Large intestine (tissue), 3 donors: ENCODE data around the gene PDE4D. TPM values are rescaled to one million over a fixed set of nuclear protein-coding genes. Genes with fewer than 3 reads are reported as not detected.

Source experiments
- DNase-seq, 2 donors: peaks; one replicate each; pipeline versions ENCODE4 v3.0.0 to v3.0.0-alpha.2; 2013
- H3K27ac ChIP-seq: one replicate; pipeline ENCODE4 v1.5.1; 2013; ENCODE audit warnings: low read length
- H3K27me3 ChIP-seq: 2 replicates; pipeline ENCODE4 v1.6.1; 2013; ENCODE audit warnings: low read length; ENCODE audit not compliant: control insufficient read depth, insufficient read depth
- H3K36me3 ChIP-seq: 2 replicates; pipeline ENCODE4 v1.6.1; 2013; ENCODE audit warnings: low read length; ENCODE audit not compliant: control insufficient read depth, insufficient read depth
- H3K4me1 ChIP-seq: one replicate; pipeline ENCODE4 v1.6.1; 2013; ENCODE audit warnings: low read length; ENCODE audit not compliant: control insufficient read depth, insufficient read depth
- H3K4me3 ChIP-seq: one replicate; pipeline ENCODE4 v1.5.1; 2013; ENCODE audit warnings: low read length
- H3K9me3 ChIP-seq: one replicate; pipeline ENCODE4 v1.6.1; 2013; ENCODE audit warnings: mild to moderate bottlenecking, low read depth, low read length, moderate library complexity; ENCODE audit not compliant: control insufficient read depth
- WGBS: methylation state at CpG from one replicate; pipeline ENCODE4 v1.1.5; 2013; ENCODE audit warnings: low lambda C conversion rate; ENCODE audit not compliant: insufficient coverage; 5-methylcytosine and 5-hydroxymethylcytosine counted together
- polyA plus RNA-seq: library from polyadenylated mRNA; unstranded; fragments of 120-200 nt; gene quantifications from one replicate; pipeline ENCODE4 v1.2.1, GENCODE V29; 2013

The PDE4D gene
- polyA plus RNA-seq, 1 donor = 13.5 TPM

DNA sequence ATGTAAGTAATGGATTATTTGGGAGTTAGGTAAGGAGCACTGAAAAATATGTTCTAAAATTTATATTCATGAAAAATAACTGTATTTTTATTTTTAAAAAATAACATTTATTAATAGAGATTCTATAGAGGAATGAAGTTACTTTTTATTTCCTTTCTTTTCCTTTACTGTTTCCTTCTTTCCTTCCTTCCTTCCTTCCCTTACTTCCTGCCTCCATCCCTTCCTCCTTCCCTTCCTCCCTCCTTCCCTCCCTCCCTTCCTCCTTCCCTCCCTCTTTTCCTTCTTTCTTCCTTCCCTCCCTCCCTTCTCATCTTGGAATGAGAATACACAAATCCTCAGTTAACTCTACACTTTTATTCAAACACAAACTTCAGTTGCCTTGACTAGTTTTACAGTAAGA lies 750.6 kb downstream of the PDE4D start:
- DNase-seq = no peak
- Histone ChIP-seq H3K36me3 (no peaks in the 10 kb centered on the region), H3K27ac (no peak overlapping the region), H3K9me3 (no peaks in the 10 kb centered on the region), H3K4me1 (peaks cover 3% of the 10 kb centered on the region), H3K27me3 (no peaks in the 10 kb centered on the region), H3K4me3 (no peak overlapping the region)

DNA sequence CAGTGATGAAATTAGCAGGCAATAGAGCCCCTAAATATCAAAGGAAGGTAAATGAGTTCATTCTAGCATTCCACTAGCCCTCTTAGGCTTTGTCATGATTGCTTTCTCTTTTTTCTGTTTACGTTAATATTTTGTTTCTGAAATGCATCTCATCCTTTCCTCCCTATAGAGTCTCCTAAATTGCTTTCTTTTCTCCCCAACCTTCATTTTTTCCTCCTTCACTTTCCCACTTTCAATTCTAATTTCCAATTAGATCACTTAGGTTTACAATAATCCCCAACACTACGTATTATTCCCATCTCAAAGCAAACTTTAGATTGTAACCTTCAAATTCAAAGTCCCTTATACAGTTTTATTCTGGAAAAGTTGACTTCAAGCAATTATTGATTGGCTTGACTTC lies 751.4 kb downstream of the PDE4D start:
- Histone ChIP-seq H3K36me3 (no peaks in the 10 kb centered on the region), H3K27me3 (no peaks in the 10 kb centered on the region), H3K4me1 (peaks cover 3% of the 10 kb centered on the region), H3K9me3 (no peaks in the 10 kb centered on the region), H3K27ac (no peak overlapping the region), H3K4me3 (no peak overlapping the region)
- 100% methylated on average over 2 of the region's 2 CpGs for WGBS
- DNase-seq = no peak

DNA sequence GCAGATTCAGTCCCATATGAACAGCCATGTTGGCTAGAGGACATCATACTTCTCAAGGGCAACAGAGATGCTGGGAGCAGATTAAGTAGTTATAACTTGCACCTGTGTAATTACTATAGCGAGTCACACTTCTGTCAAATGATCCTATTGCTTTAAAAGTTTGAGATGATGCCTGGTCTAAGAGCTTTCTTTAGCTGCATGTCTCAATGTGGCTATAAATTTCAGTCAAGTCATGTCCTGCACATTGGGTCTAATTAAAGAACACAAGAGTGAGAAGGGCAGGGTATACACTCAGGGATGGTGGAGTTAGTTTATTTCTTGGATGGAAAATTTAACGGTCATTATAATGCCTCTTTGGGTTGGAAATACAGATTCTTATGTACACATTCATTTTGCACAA lies 753.4 kb downstream of the PDE4D start:
- Histone ChIP-seq H3K4me3 (no peak overlapping the region), H3K36me3 (no peaks in the 10 kb centered on the region), H3K27me3 (no peaks in the 10 kb centered on the region), H3K9me3 (no peaks in the 10 kb centered on the region), H3K4me1 (peaks cover 3% of the 10 kb centered on the region), H3K27ac (no peak overlapping the region)
- DNase-seq = no peak
- 83% methylated on average over 1 of the region's 2 CpGs for WGBS

DNA sequence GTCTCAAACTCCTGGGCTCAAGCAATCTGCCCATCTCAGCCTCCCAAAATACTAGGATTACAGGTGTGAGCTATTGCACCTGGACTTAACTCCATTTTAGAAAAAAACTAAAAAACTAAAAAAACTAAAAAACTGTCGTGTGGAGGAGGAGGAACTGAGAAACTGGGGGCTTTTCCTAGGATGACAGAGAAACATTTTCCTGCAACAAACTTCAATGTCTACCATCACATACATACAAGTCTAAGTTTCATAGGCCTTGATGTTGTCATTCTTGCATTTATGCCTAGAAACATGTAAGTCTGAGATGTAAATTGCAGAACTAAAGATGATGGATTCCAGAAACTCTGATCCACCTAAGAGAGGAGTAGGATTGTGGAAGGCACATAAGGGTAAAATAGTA lies 753.8 kb downstream of the PDE4D start:
- DNase-seq = no peak
- H3K4me1 ChIP-seq = peaks cover 3% of the 10 kb centered on the region
- H3K27ac ChIP-seq = no peak overlapping the region
- no peaks in the 10 kb centered on the region for H3K9me3 ChIP-seq
- 100% methylated on average over 1 of the region's 1 CpG for WGBS
- H3K27me3 ChIP-seq = no peaks in the 10 kb centered on the region
- H3K36me3 ChIP-seq = no peaks in the 10 kb centered on the region
- no peak overlapping the region for H3K4me3 ChIP-seq

DNA sequence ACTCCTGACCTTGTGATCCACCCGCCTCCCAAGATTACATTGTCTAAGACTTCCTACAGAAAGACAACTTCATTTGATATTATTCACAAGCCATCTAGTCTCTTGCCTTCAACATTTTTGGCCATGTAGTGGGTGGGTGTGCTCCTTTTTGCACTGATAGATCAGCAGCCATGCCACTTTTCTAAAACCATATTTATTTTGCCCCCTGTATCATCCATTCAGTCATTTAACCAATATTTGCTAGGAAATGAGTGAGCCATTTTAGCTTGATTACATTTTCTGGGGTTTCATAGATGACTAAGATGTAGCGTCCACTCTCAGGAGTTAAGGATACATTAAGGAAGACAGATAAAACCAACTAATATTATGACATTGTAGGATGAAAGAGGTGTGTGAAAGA lies 755.0 kb downstream of the PDE4D start:
- 100% methylated on average over 1 of the region's 2 CpGs for whole genome bisulfite sequencing
- no peaks in the 10 kb centered on the region for H3K9me3 ChIP-seq
- no peaks in the 10 kb centered on the region for H3K4me1 ChIP-seq
- H3K27me3 ChIP-seq = no peaks in the 10 kb centered on the region
- H3K36me3 ChIP-seq = no peaks in the 10 kb centered on the region
- no peak overlapping the region for H3K27ac ChIP-seq
- no peak overlapping the region for H3K4me3 ChIP-seq
- DNase-seq = no peak

DNA sequence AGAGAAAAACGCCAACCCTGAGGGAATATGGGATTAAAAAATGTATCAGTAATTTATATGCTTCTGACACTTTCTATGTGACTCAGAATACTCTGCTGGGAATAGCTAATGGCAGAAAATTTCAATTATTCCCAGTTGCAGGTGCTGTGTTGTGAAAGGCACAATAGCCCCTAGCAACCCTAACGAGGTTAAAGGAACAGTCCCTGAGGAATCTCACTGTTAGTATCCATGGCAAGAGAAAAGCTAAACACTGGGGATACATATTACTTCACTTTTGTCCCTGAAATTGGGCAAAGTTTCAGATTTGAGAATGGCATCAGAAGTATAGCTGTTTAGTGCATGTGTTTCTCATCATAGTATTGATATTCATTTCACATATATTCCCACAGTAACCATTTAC lies 755.7 kb downstream of the PDE4D start:
- DNase-seq = no peak
- Histone ChIP-seq H3K4me3 (no peak overlapping the region), H3K27ac (no peak overlapping the region), H3K4me1 (no peaks in the 10 kb centered on the region), H3K9me3 (no peaks in the 10 kb centered on the region), H3K36me3 (no peaks in the 10 kb centered on the region), H3K27me3 (no peaks in the 10 kb centered on the region)
- WGBS = no CpG with 5 or more reads among the region's 2 CpGs

DNA sequence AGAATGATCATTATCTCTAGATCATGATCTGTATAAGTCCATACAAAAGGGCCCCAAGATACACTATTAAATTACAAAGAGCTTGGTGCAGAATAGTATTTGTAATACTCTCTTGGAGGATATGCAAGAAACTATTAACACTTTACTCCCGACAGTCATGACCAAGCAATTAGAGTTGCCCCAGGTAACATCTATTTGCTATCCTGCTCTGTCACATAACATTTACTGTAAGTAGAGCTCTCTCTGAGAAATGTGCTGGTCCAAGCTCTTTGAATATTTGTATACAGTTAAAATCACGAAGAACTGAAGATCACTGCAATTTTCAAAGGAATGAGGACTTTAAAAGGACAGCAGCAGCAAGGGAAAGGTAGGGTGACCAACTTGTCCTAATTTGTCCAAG lies 757.0 kb downstream of the PDE4D start:
- H3K27me3 ChIP-seq = no peaks in the 10 kb centered on the region
- no peaks in the 10 kb centered on the region for H3K36me3 ChIP-seq
- no peaks in the 10 kb centered on the region for H3K9me3 ChIP-seq
- H3K4me1 ChIP-seq = no peaks in the 10 kb centered on the region
- H3K27ac ChIP-seq = no peak overlapping the region
- no peak overlapping the region for H3K4me3 ChIP-seq
- DNase-seq = no peak
- WGBS = no CpG with 5 or more reads among the region's 2 CpGs

DNA sequence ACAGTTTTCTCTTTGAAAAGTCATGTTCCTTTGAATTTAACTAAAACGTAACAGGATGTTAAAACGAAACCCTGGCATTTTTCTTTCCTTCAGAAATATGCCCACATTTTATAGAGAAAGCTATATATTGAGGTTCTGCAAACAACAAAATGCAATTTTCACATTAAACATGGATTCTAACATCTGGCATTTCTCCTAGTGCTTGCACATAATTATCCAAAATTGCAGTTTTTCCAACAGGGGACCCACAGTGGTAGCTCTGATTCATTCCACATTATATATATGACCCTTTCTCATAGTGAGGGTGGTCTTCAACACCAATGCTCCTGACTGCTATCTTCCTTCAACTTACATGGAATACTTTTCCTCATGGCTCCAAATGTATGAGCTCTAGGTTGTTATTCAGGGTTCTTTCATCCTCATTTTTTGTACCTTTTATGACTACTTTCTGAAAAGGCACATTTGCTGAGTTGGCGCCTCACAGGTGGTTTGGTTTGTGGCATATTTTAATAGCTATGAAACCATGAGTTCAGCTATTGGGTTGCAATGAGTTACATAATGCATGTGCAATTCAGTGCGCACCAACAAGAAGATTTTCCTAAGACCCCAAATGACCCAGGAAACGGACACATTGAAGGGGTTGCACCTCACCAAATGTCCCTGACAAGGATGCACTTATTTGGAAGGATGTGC lies 758.9 kb downstream of the PDE4D start:
- H3K4me1 ChIP-seq = no peaks in the 10 kb centered on the region
- no peak for DNase-seq
- no peaks in the 10 kb centered on the region for H3K9me3 ChIP-seq
- WGBS = 100% methylated on average over 1 of the region's 5 CpGs
- no peak overlapping the region for H3K4me3 ChIP-seq
- no peaks in the 10 kb centered on the region for H3K36me3 ChIP-seq
- no peaks in the 10 kb centered on the region for H3K27me3 ChIP-seq
- H3K27ac ChIP-seq = no peak overlapping the region

DNA sequence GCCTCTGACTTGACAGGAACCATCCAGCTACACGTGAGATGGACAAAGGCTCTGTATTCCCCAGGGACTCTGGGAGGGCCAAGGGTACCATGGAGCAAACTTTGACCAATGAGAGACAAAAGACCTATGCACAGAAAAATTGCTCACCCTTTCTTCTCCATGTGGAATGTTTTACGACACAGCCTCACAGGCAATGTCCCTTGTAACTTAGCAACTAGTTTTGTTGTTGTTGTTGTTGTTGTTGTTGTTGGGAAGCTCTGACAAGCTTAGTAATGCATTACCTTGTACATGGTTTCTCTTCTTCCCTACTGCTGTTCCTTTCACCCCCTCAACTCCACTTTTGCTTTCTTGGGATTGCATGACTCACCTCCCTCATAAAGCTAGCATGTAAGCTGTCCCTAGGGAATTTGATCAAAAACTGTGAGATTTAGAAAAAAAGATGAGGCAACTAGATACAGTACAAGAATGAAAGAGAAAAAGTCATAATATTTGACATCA lies 759.7 kb downstream of the PDE4D start:
- Histone ChIP-seq H3K36me3 (no peaks in the 10 kb centered on the region), H3K27ac (no peak overlapping the region), H3K4me3 (no peak overlapping the region), H3K9me3 (no peaks in the 10 kb centered on the region), H3K27me3 (no peaks in the 10 kb centered on the region), H3K4me1 (no peaks in the 10 kb centered on the region)
- no peak for DNase-seq
- no CpG with 5 or more reads among the region's 2 CpGs for WGBS

DNA sequence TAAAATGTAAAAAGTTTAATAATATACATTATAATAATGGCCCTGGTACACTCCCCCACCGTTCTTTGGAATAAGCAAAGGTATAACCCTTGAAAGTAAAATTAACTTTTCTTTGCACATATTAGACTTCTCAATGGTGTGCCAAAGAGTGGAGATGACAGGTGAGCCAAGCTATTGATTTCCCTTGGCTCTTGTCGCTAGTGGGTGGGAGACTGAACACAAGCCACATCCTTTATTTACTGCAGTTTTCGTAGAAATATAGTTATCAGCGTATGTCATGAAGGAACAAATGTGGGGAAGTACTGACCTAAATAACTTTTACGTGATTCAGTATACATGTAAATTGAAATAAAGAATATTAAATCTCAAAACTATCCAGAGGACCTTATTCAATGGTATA lies 761.4 kb downstream of the PDE4D start:
- H3K4me1 ChIP-seq = peaks cover 2% of the 10 kb centered on the region
- no peak overlapping the region for H3K4me3 ChIP-seq
- no peak for DNase-seq
- WGBS = 100% methylated on average over 3 of the region's 5 CpGs
- no peak overlapping the region for H3K27ac ChIP-seq
- H3K27me3 ChIP-seq = no peaks in the 10 kb centered on the region
- H3K9me3 ChIP-seq = no peaks in the 10 kb centered on the region
- no peaks in the 10 kb centered on the region for H3K36me3 ChIP-seq

DNA sequence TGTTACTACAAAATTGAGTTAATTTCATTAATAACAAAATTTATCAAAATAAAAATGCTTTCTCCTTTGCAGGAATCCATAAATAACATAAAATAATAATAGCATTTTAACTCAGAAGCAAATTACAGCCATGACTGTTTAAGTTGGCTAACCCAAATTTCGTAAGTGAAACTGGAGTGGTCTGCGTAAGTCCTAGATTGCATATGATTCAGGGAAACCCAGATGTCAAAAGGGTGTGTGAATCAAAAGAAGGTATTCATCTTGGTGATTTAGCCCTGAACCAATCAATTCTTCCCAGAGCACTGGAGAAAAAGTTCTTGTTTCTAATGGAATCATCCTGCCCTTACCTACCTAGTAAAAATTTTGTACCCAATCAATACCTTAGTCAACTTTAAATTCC lies 763.1 kb downstream of the PDE4D start:
- Histone ChIP-seq H3K9me3 (no peaks in the 10 kb centered on the region), H3K27me3 (no peaks in the 10 kb centered on the region), H3K27ac (no peak overlapping the region), H3K4me1 (peaks cover 7% of the 10 kb centered on the region), H3K36me3 (no peaks in the 10 kb centered on the region), H3K4me3 (no peak overlapping the region)
- no CpG with 5 or more reads among the region's 2 CpGs for WGBS
- DNase-seq = no peak
